WTC11 (cell line): ENCODE data around the gene TBKBP1.

Experiments
- ATF1 ChIP-seq: sonication (generic); formaldehyde crosslinking; IDR thresholded peaks from 2 replicates; pipeline ENCODE4 v1.8.1; 2023; ENCODE audit warnings: mild to moderate bottlenecking, moderate library complexity, missing genetic modification reagents
- ZNF263 ChIP-seq: sonication (generic); formaldehyde crosslinking; IDR thresholded peaks from 2 replicates; pipeline ENCODE4 v1.8.1; 2022; ENCODE audit warnings: low read depth, mild to moderate bottlenecking, moderate library complexity, missing genetic modification reagents
- TF ChIP-seq, protein P1 (sequence below): sonication (generic); formaldehyde crosslinking; IDR thresholded peaks from 2 replicates; pipeline ENCODE4 v1.8.1; 2022; ENCODE audit warnings: missing genetic modification reagents, borderline replicate concordance
- TF ChIP-seq, protein P2 (sequence below): fragments of 200-600 bp; IDR thresholded peaks from 2 replicates; pipeline ENCODE4 v1.8.0; 2022; ENCODE audit warnings: antibody characterized with exemption

DNA sequence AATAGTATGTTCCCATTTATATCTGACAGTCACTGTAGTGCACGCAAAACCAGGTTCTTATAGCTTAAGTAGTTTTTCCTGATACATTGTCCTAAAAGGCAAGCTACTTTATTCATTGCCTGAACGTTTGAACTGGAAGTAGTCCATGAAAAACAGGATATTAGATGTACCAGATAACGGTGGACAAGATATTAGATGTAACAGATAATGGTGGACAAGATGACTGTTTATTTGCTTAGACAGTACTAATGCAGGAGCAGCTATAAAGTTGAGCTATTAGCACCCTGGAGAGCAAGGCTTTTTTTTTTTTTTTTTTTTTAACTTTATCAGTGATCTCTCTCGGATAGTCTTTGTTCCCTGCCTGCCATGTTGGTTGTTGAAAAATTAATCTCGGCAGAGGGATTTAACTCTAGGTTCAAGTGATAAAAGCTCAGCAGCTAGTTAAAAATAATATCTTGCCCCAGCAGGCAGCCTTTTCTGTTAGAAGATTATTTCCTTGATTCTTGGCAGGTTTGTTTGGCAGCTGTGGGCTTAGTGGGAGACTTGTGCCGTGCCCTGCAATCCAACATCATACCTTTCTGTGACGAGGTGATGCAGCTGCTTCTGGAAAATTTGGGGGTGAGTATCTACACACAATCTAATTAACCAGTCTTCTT is 17.3 kb upstream of the TBKBP1 start:
- TF ChIP-seq ZNF263, result no peak
- TF ChIP-seq ATF1 (CRISPR knock-in tag), result no peak
- TF ChIP-seq, protein P1, sequence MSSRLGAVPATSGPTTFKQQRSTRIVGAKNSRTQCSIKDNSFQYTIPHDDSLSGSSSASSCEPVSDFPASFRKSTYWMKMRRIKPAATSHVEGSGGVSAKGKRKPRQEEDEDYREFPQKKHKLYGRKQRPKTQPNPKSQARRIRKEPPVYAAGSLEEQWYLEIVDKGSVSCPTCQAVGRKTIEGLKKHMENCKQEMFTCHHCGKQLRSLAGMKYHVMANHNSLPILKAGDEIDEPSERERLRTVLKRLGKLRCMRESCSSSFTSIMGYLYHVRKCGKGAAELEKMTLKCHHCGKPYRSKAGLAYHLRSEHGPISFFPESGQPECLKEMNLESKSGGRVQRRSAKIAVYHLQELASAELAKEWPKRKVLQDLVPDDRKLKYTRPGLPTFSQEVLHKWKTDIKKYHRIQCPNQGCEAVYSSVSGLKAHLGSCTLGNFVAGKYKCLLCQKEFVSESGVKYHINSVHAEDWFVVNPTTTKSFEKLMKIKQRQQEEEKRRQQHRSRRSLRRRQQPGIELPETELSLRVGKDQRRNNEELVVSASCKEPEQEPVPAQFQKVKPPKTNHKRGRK (CRISPR knock-in tag), result no peak
- TF ChIP-seq, protein P2, sequence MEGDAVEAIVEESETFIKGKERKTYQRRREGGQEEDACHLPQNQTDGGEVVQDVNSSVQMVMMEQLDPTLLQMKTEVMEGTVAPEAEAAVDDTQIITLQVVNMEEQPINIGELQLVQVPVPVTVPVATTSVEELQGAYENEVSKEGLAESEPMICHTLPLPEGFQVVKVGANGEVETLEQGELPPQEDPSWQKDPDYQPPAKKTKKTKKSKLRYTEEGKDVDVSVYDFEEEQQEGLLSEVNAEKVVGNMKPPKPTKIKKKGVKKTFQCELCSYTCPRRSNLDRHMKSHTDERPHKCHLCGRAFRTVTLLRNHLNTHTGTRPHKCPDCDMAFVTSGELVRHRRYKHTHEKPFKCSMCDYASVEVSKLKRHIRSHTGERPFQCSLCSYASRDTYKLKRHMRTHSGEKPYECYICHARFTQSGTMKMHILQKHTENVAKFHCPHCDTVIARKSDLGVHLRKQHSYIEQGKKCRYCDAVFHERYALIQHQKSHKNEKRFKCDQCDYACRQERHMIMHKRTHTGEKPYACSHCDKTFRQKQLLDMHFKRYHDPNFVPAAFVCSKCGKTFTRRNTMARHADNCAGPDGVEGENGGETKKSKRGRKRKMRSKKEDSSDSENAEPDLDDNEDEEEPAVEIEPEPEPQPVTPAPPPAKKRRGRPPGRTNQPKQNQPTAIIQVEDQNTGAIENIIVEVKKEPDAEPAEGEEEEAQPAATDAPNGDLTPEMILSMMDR, result no peak
